SK-N-SH (cell line): ENCODE data around the gene ATP13A3. TPM values are rescaled to one million over a fixed set of nuclear protein-coding genes. Genes with fewer than 3 reads are reported as not detected.

Source experiments
- CTCF ChIA-PET: fragments of 300-600, 350-600 bp; formaldehyde crosslinking; extraction: SDS; loops from one replicate; lab custom pipeline; 2021; lab: Yijun Ruan, JAX
- POLR2A ChIA-PET: fragments of 350-600 bp; sonication (Branson Sonifier 250); formaldehyde crosslinking; extraction: SDS; loops from one replicate; lab custom pipeline; 2020; ENCODE audit warnings: antibody characterized with exemption, inconsistent platforms; lab: Yijun Ruan, JAX
- DNase-seq: peaks from one replicate; pipeline ENCODE4 v3.0.0; 2012
- H2AFZ ChIP-seq: fragments of 200-600 bp; sonication (generic); 2 replicates; pipeline ENCODE4 v1.8.1; 2016; ENCODE audit warnings: antibody characterized with exemption, mild to moderate bottlenecking, low read depth
- H3F3A ChIP-seq: fragments of 200-600 bp; sonication (generic); replicated peaks from 2 replicates; pipeline ENCODE3; 2016; ENCODE audit warnings: antibody characterized with exemption, mild to moderate bottlenecking; ENCODE audit not compliant: insufficient read depth
- H3K27ac ChIP-seq, 2 experiments: fragments of 200-500 bp in 1 of 2; fragments of 200-600 bp in 1 of 2; sonication (Bioruptor generic) in 1 of 2; sonication (generic), shearing (Covaris generic) in 1 of 2; 2 replicates each; pipeline versions ENCODE4 v1.5.1 to v1.6.1; 2014 to 2016; ENCODE audit warnings: low read depth in 2 of 2, inconsistent platforms in 1 of 2, low read length in 1 of 2, mild to moderate bottlenecking in 1 of 2, mixed read lengths in 1 of 2
- H3K27me3 ChIP-seq: fragments of 200-600 bp; sonication (generic), shearing (Covaris generic); 2 replicates; pipeline ENCODE4 v1.6.1; 2016; ENCODE audit warnings: mixed run types; ENCODE audit not compliant: insufficient read depth
- H3K36me3 ChIP-seq, 2 experiments: fragments of 200-500 bp in 1 of 2; fragments of 200-600 bp in 1 of 2; sonication (Bioruptor generic) in 1 of 2; sonication (generic) in 1 of 2; replicated peaks in 1 of 2; 2 replicates each; pipeline versions ENCODE3 to v1.5.1; 2014 to 2016; ENCODE audit warnings: low read length in 1 of 2, mild to moderate bottlenecking in 1 of 2; ENCODE audit not compliant: insufficient read depth in 2 of 2, control insufficient read depth in 1 of 2
- H3K4me1 ChIP-seq, 2 experiments: fragments of 200-500 bp in 1 of 2; fragments of 200-600 bp in 1 of 2; sonication (Bioruptor generic) in 1 of 2; sonication (generic), shearing (Covaris generic) in 1 of 2; 2 replicates each; pipeline versions ENCODE4 v1.5.1 to v1.6.1; 2014 to 2016; ENCODE audit warnings: low read depth in 1 of 2, low read length in 1 of 2, mixed run types in 1 of 2; ENCODE audit not compliant: insufficient read depth in 2 of 2, control insufficient read depth in 1 of 2
- H3K4me2 ChIP-seq: fragments of 200-600 bp; sonication (generic), shearing (Covaris generic); 2 replicates; pipeline ENCODE4 v1.6.1; 2017; ENCODE audit warnings: mixed run types
- H3K4me3 ChIP-seq, 2 experiments: fragments of 200-500 bp in 1 of 2; fragments of 200-600 bp in 1 of 2; sonication (Bioruptor generic) in 1 of 2; sonication (generic), shearing (Covaris generic) in 1 of 2; 2 replicates each; pipeline versions ENCODE4 v1.5.1 to v1.8.1; 2014 to 2016; ENCODE audit warnings: low read depth in 2 of 2, inconsistent platforms in 1 of 2, low read length in 1 of 2, mild to moderate bottlenecking in 1 of 2, mixed read lengths in 1 of 2, moderate library complexity in 1 of 2
- H3K79me2 ChIP-seq: fragments of 200-600 bp; sonication (generic); 2 replicates; pipeline ENCODE4 v1.8.1; 2017; ENCODE audit warnings: mild to moderate bottlenecking; ENCODE audit not compliant: insufficient read depth
- H3K9ac ChIP-seq: fragments of 200-600 bp; sonication (generic); 2 replicates; pipeline ENCODE4 v1.6.1; 2017; ENCODE audit warnings: mixed run types
- H3K9me2 ChIP-seq: fragments of 200-600 bp; sonication (generic); 2 replicates; pipeline ENCODE4 v1.6.1; 2017; ENCODE audit warnings: mixed run types
- H3K9me3 ChIP-seq: fragments of 200-600 bp; sonication (generic); 2 replicates; pipeline ENCODE4 v1.6.1; 2017; ENCODE audit warnings: mixed run types, mild to moderate bottlenecking, moderate library complexity
- H4K20me1 ChIP-seq: fragments of 200-600 bp; sonication (generic); 2 replicates; pipeline ENCODE4 v1.6.1; 2017; ENCODE audit warnings: mild to moderate bottlenecking, mixed run types; ENCODE audit not compliant: insufficient read depth
- CTCF ChIP-seq: fragments of 200-600 bp; sonication (generic); IDR thresholded peaks from 2 replicates; pipeline ENCODE4 v1.6.1; 2017; ENCODE audit warnings: antibody characterized with exemption, mild to moderate bottlenecking, moderate library complexity
- EZH2phosphoT487 ChIP-seq: fragments of 200-600 bp; sonication (generic); IDR thresholded peaks from 2 replicates; pipeline ENCODE4 v1.6.1; 2017; ENCODE audit warnings: low read depth, mixed run types, mild to moderate bottlenecking, antibody characterized with exemption, moderate library complexity, borderline replicate concordance
- FOSL2 ChIP-seq: IDR thresholded peaks from 2 replicates; pipeline ENCODE4 v1.4.0; 2012; ENCODE audit warnings: low read depth, mild to moderate bottlenecking, moderate library complexity, borderline replicate concordance
- GABPA ChIP-seq: IDR thresholded peaks from 2 replicates; pipeline ENCODE4 v1.4.0; 2012; ENCODE audit warnings: low read depth, mild to moderate bottlenecking
- GATA2 ChIP-seq: sonication (generic); formaldehyde crosslinking; IDR thresholded peaks from 2 replicates; pipeline ENCODE4 v1.5.0; 2020; ENCODE audit warnings: mild to moderate bottlenecking, missing genetic modification reagents
- IRF3 ChIP-seq: fragments of 150-350 bp; IDR thresholded peaks from 2 replicates; pipeline ENCODE4 v1.6.1; 2016; ENCODE audit warnings: mild to moderate bottlenecking, low read depth, low read length
- MAX ChIP-seq: IDR thresholded peaks from 2 replicates; pipeline ENCODE4 v1.4.0; 2012; ENCODE audit warnings: low read depth
- NFIC ChIP-seq: IDR thresholded peaks from 2 replicates; pipeline ENCODE4 v1.4.0; 2012; ENCODE audit warnings: borderline replicate concordance
- POLR2AphosphoS5 ChIP-seq: IDR thresholded peaks from 2 replicates; pipeline ENCODE4 v1.6.1; 2012; ENCODE audit warnings: low read depth, low read length
- RAD21 ChIP-seq: IDR thresholded peaks from 2 replicates; pipeline ENCODE4 v1.6.1; 2012; ENCODE audit warnings: mild to moderate bottlenecking, low read length
- RCOR1 ChIP-seq: fragments of 150-350 bp; IDR thresholded peaks from 2 replicates; pipeline ENCODE4 v1.6.1; 2017; ENCODE audit warnings: antibody characterized with exemption, low read length
- RFX5 ChIP-seq: IDR thresholded peaks from 2 replicates; pipeline ENCODE4 v1.6.1; 2012; ENCODE audit warnings: mild to moderate bottlenecking, improper control_type of control experiment, low read length
- RXRA ChIP-seq: IDR thresholded peaks from 2 replicates; pipeline ENCODE4 v1.4.0; 2012; ENCODE audit warnings: low read depth, mild to moderate bottlenecking, borderline replicate concordance
- SIN3A ChIP-seq: IDR thresholded peaks from 2 replicates; pipeline ENCODE4 v1.6.1; 2012; ENCODE audit warnings: low read depth, mild to moderate bottlenecking, low read length, moderate library complexity, borderline replicate concordance
- TAF1 ChIP-seq: IDR thresholded peaks from 2 replicates; pipeline ENCODE4 v1.6.1; 2012; ENCODE audit warnings: low read depth, mild to moderate bottlenecking, low read length, moderate library complexity, borderline replicate concordance
- TCF12 ChIP-seq: IDR thresholded peaks from 2 replicates; pipeline ENCODE4 v1.4.0; 2012
- TEAD4 ChIP-seq: IDR thresholded peaks from 2 replicates; pipeline ENCODE4 v1.4.0; 2012; ENCODE audit warnings: mild to moderate bottlenecking, borderline replicate concordance; ENCODE audit not compliant: insufficient read depth
- USF1 ChIP-seq: IDR thresholded peaks from 2 replicates; pipeline ENCODE4 v1.4.0; 2012; ENCODE audit warnings: low read depth, borderline replicate concordance
- USF2 ChIP-seq: fragments of 150-350 bp; IDR thresholded peaks from 2 replicates; pipeline ENCODE4 v1.6.1; 2017; ENCODE audit warnings: antibody characterized with exemption, low read length, low read depth, borderline replicate concordance
- YY1 ChIP-seq: IDR thresholded peaks from 2 replicates; pipeline ENCODE4 v1.4.0; 2012; ENCODE audit warnings: low read depth, mild to moderate bottlenecking
- ZBTB33 ChIP-seq: IDR thresholded peaks from 2 replicates; pipeline ENCODE4 v1.4.0; 2012; ENCODE audit warnings: low read depth, borderline replicate concordance
- WGBS: methylation state at CpG from one replicate; pipeline ENCODE4 v1.1.6; 2017; ENCODE audit warnings: low lambda C conversion rate; 5-methylcytosine and 5-hydroxymethylcytosine counted together
- polyA plus RNA-seq, 3 experiments: library from polyadenylated mRNA; depleted of rRNA; stranded (reverse); fragments of >200 nt; gene quantifications; 2 replicates each; pipeline ENCODE4 v1.2.3, GENCODE V29; 2012

The ATP13A3 gene
- polyA plus RNA-seq, 1 of the 3 experiments (the other 2 are of a cell fraction): 48.2 TPM

GRCh38 chr3:194367992-194368841 is 118.6 kb downstream of the ATP13A3 start (continued):
- TF ChIP-seq GATA2 (CRISPR knock-in tag) (peak; percentile 51), TEAD4 (no peak), RXRA (no peak), RAD21 (0 out of 2 replicates have a peak, but pooled peaks have one; percentile 1), MAX (no peak), POLR2AphosphoS5 (no peak), FOSL2 (no peak), GABPA (no peak), CTCF (no peak), RFX5 (no peak)

GRCh38 chr3:194365978-194366490 is 120.8 kb downstream of the ATP13A3 start:
- H3K4me3 ChIP-seq: no peak overlapping the region
- no peak overlapping the region for H3K9ac ChIP-seq
- no peaks in the 10 kb centered on the region for H3F3A ChIP-seq
- POLR2A ChIA-PET: no interaction called here
- H3K36me3 ChIP-seq: no peaks in the 10 kb centered on the region
- TF ChIP-seq USF2: no peak
- no peak for TF ChIP-seq RCOR1
- TF ChIP-seq ZBTB33: no peak
- no peak for TF ChIP-seq RAD21
- TF ChIP-seq TCF12: no peak
- TF ChIP-seq MAX: no peak
- TF ChIP-seq SIN3A: no peak
- TF ChIP-seq YY1: no peak
- TF ChIP-seq GATA2 (CRISPR knock-in tag): no peak
- TF ChIP-seq IRF3: no peak
- TF ChIP-seq GABPA: no peak
- TF ChIP-seq USF1: no peak
- no peak for TF ChIP-seq NFIC
- TF ChIP-seq EZH2phosphoT487: no peak
- TF ChIP-seq RFX5: no peak
- no peak for TF ChIP-seq TAF1
- no peaks in the 10 kb centered on the region for H3K9me2 ChIP-seq
- H3K9me3 ChIP-seq: no peaks in the 10 kb centered on the region
- no peak overlapping the region for H2AFZ ChIP-seq
- H3K4me1 ChIP-seq: peaks cover 15 to 41% of the 10 kb centered on the region in 2 experiments; a peak in 3 of 4 replicates
- H3K4me2 ChIP-seq: no peak overlapping the region
- no peak overlapping the region for H3K27ac ChIP-seq
- no peaks in the 10 kb centered on the region for H4K20me1 ChIP-seq
- no peaks in the 10 kb centered on the region for H3K79me2 ChIP-seq
- no peak for DNase-seq
- CTCF ChIA-PET: interaction anchor here (0.6 to 9.4 kb wide), 4 partner anchors 22 to 312 kb away, joined by 3 to 85 read pairs (median 10); no protein-coding TSS in a partner anchor
- 79% methylated on average over 7 of the region's 12 CpGs for WGBS
- H3K27me3 ChIP-seq: no peaks in the 10 kb centered on the region
